Stimulated activated CD8-positive, alpha-beta memory T cell treated with anti-CD3 and anti-CD28 coated beads, Interleukin-7, amount 100 ng/mL, for 48 hours (primary cell): ENCODE measurements around the gene GLG1.
"Not testable (repeated sequence)": the region's sequence is repeated elsewhere in the genome, so short reads cannot be mapped to it uniquely, and the experiment has no call there.

Experiments
- DNase-seq, 2 donors: peaks; one replicate each; pipeline ENCODE4 v3.0.0-alpha.2; 2020; ENCODE audit warnings: low read depth in 1 of 2; ENCODE audit errors: extremely low read depth in 1 of 2

Gene GLG1

GRCh38 chr16:74412775-74413390, 194.0 kb downstream of the GLG1 start:
- not testable (repeated sequence) for DNase-seq

- DNase-seq: not testable (repeated sequence)
Observed at GRCh38 chr16:74412138-74412774, 194.7 kb downstream of the GLG1 start.

GRCh38 chr16:74410981-74411380, 195.9 kb downstream of the GLG1 start:
- not testable (repeated sequence) for DNase-seq

DNA sequence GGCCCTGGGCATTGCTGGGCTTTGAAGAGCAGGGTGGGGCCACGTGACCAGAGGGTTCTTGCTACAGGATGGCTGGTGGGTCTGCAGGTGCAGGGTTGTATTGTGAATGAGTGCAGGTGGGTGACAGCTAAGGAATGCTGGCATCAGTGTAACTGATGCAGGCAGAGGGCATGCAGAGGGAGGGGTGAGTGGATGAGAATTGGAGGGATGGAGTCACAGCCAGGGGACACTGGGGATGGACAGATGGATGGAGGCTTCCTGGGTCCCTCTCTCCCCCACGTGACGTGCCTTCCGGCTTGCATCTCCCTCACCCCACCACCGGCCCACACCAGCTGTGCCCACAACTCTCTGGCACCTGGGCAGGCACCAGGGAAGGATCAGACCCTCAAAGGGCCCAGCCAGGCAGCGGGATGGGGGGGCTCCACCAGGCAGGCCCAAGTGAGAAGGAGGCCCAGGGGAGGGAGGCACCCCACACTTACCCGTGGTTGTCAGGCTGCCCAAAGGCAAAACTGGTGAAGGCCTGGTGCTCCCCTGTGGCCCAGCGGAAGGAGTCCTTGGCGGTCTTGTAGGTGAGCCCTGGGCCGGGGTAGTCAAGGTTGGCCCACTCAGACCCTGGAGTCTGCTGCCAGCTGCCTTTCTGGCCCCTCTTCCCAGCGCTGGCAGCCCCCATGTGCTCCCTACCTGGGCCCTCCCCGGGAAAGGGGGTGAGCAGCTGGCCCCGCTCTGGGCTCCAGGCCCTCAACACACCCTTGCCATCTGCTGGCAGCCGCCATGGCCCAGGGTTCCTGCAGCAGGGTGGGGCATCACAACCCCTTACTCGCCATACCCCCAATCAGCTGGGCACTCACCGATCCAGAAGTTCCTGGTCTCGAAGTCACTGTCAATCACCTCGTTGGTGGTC, 196.6 kb downstream of the GLG1 start:
- not testable (repeated sequence) for DNase-seq

DNA sequence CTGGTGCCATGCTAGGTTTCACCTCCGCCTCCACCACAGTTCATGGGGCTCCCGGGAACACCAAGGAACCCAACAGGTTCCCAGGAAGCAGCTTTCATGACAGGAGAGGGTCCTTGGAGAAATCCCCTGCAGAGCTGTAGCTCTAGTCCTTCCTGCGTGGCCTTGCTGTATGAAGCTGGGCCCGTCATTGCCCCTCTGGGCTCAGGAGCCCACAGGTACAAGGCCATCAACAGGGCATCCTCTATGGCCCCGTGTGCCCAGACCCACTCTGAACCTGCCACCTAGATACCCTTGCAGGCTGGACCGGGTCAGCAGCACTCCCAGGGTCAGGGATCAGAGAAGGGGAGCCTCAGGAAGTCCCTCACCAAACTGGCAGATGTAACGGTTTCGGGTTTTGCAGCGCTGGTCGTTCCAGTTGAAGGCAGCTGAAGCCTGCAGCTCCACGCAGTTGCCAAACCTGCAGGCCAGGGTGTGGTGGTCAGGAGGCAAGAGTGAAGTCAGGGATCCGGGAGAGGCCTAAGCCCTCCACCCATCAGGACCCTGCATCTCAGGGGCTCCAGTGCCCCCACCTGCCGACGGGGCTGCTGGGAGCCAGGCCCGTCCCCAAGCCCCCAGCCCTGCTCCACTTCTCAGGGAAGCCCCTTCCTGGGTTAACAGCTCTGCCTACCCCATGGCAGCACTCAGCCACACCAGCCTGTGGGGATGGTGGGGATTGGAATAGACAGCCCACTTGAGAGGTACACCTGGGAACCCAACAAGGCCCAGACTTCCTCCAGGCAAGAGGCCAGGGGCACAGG, 197.5 kb downstream of the GLG1 start:
- not testable (repeated sequence) for DNase-seq

DNA sequence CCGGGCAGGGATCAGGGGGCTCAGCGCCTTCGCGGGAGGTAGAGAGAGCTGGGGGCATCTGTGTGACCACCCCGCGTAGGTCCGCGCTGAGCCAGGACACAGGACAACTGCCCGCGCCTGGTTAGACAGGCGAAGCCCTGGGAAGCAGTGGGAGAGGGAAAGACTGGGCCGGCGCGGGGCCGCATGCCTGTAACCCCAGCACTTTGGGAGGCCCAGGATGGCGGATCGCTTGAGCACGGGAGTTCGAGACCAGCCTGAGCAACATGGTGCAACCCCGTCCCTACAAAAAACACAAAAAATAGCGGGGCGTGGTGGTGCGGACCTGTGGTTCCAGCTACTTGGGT, 199.6 kb downstream of the GLG1 start:
- DNase-seq: not testable (repeated sequence)

GRCh38 chr16:74406600-74407361, 200.1 kb downstream of the GLG1 start:
- not testable (repeated sequence) for DNase-seq

DNA sequence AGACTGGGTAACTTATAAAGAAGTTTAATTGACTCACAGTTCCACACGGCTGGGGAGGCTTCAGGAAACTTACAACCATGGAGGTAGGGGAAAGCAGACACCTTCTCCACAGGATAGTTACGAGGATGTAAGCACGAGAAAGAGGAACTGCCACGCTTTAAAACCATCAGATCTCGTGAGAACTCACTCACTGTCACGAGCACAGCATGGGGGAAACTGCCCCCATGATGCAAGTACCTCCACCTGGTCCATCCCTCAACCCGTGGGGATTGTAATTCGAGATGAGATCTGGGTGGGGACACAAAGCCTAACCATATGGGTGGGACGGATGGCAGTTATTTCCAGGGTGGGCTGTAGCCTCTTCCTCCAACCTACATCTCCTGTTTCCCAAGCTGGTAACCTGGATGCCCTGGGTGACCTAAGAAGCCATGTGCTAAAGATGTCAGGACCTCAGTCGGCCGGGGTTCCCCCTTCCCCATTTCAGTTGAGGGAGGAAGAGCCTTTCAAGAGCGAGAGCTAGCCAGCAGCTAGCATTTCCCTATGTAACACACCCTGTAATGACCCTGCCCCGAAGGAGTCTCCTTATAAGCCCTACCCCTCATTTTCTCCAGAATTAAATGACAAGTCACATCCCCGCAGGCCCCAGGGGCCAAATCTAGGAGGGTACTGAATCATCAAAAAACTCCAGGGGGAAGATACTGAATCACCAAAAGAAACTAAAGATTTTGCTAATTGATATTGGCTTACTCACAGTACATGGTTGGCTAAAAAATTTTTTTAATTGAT, 202.6 kb downstream of the GLG1 start:
- DNase-seq: not testable (repeated sequence)

DNA sequence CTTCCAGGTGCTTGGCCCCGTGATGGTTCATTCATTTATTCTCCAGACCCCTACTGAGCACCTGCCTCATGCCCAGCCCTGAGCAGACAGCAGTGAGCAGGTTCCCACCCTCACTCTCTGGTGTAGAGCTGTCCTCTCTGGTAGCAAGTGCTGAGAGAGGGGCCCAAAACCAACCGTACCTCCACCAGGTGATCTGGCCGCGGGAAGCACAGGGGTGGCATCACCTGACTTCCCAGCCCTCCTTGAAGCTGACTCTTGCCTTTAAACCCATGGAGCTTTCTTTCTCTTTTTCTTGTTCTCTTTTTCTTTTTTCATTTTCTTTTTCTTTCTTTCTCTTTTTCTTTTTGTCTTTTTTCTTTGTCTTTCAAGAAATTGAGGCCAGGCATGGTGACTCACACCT, 206.7 kb downstream of the GLG1 start:
- not testable (repeated sequence) for DNase-seq

- DNase-seq: not testable (repeated sequence)
Observed at GRCh38 chr16:74398212-74398895, 208.6 kb downstream of the GLG1 start.
